Testis (tissue), 3 donors: ENCODE results near the gene SLC27A6. TPM values are rescaled to one million over a fixed set of nuclear protein-coding genes. Genes with fewer than 3 reads are reported as not detected.

Experiments
- DNase-seq: peaks from one replicate; pipeline ENCODE4 v3.0.0-alpha.2; 2019
- H3K27ac ChIP-seq, 2 donors: fragments of 200-600 bp; sonication (generic); one replicate each; pipeline ENCODE4 v1.5.1; 2019
- H3K27me3 ChIP-seq: fragments of 200-600 bp; sonication (generic); one replicate; pipeline ENCODE4 v1.5.1; 2019
- H3K36me3 ChIP-seq: fragments of 200-600 bp; sonication (generic); one replicate; pipeline ENCODE4 v1.5.1; 2017; ENCODE audit warnings: low read depth; ENCODE audit errors: missing control alignments
- H3K4me1 ChIP-seq: fragments of 200-600 bp; sonication (generic); one replicate; pipeline ENCODE4 v1.5.1; 2019
- H3K4me3 ChIP-seq, 2 donors: fragments of 200-600 bp; sonication (generic); one replicate each; pipeline ENCODE4 v1.5.1; 2017 to 2019
- H3K9me3 ChIP-seq: fragments of 200-600 bp; sonication (generic); one replicate; pipeline ENCODE4 v1.5.1; 2017
- POLR2A ChIP-seq: fragments of 450-650 bp; IDR thresholded peaks from one replicate; pipeline ENCODE4 v1.6.1; 2017; ENCODE audit warnings: antibody characterized with exemption, mild to moderate bottlenecking, moderate library complexity
- WGBS, 2 donors: methylation state at CpG; one replicate each; pipeline ENCODE4 v1.1.5; 2018; 5-methylcytosine and 5-hydroxymethylcytosine counted together
- intact Hi-C: fragments of 100-400 bp; cut with DNase I; formaldehyde crosslinking; loops from one replicate; pipeline ENCODE4 v1.15.1; 2023; ENCODE audit warnings: low total_unique reads
- polyA plus RNA-seq: library from polyadenylated mRNA; stranded (reverse); fragments of 350-450 nt; fragmentation: Illumina TruSeq; extraction: RNeasy Lipid Tissue Mini Kit (QIAGEN cat#74804); gene quantifications from one replicate; pipeline ENCODE4 v1.2.3, GENCODE V29; 2014; ENCODE audit warnings: low read depth, low replicate concordance; ENCODE audit not compliant: insufficient read depth
- total RNA-seq, 2 donors: library from RNA; depleted of rRNA; stranded (reverse); fragments of >200 nt; gene quantifications; one replicate each; pipeline ENCODE4 v1.2.3, GENCODE V29; 2016
- TF ChIP-seq, protein P1 (sequence below), 3 experiments: fragments of 450-650 bp in 2 of 3; fragments of 200-600 bp in 1 of 3; sonication (generic) in 1 of 3; IDR thresholded peaks; one replicate each; pipeline ENCODE4 v1.5.1; 2016 to 2019; ENCODE audit warnings: antibody characterized with exemption in 3 of 3, mild to moderate bottlenecking in 2 of 3, moderate library complexity in 1 of 3

SLC27A6 gene
- total and polyA plus RNA-seq, 3 donors from 2014 or later = 6.1 to 36.4 (median 30.0) TPM

GRCh38 chr5:129043894-129044293 is 78.6 kb downstream of the SLC27A6 start:
- intact Hi-C loops = no loop called here
- Histone ChIP-seq H3K4me3 (no peak overlapping the region), H3K27me3 (no peaks in the 10 kb centered on the region), H3K36me3 (no peaks in the 10 kb centered on the region), H3K27ac (no peak overlapping the region), H3K4me1 (no peaks in the 10 kb centered on the region), H3K9me3 (no peaks in the 10 kb centered on the region)
- 20 to 39% methylated on average over 1 of the region's 1 CpG for WGBS, 2 donors
- no peak for TF ChIP-seq POLR2A
- TF ChIP-seq, protein P1, sequence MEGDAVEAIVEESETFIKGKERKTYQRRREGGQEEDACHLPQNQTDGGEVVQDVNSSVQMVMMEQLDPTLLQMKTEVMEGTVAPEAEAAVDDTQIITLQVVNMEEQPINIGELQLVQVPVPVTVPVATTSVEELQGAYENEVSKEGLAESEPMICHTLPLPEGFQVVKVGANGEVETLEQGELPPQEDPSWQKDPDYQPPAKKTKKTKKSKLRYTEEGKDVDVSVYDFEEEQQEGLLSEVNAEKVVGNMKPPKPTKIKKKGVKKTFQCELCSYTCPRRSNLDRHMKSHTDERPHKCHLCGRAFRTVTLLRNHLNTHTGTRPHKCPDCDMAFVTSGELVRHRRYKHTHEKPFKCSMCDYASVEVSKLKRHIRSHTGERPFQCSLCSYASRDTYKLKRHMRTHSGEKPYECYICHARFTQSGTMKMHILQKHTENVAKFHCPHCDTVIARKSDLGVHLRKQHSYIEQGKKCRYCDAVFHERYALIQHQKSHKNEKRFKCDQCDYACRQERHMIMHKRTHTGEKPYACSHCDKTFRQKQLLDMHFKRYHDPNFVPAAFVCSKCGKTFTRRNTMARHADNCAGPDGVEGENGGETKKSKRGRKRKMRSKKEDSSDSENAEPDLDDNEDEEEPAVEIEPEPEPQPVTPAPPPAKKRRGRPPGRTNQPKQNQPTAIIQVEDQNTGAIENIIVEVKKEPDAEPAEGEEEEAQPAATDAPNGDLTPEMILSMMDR (IDR thresholded peaks at IDR 0.05) = no peak
- no peak for DNase-seq

- Histone ChIP-seq H3K27ac (no peak overlapping the region), H3K36me3 (no peaks in the 10 kb centered on the region), H3K27me3 (no peaks in the 10 kb centered on the region), H3K9me3 (no peaks in the 10 kb centered on the region), H3K4me3 (no peak overlapping the region), H3K4me1 (no peaks in the 10 kb centered on the region)
- TF ChIP-seq, protein P1 (IDR thresholded peaks at IDR 0.05) = no peak
- no peak for TF ChIP-seq POLR2A
- intact Hi-C loops = no loop called here
- no peak for DNase-seq
Observed at GRCh38 chr5:129046151-129046550, 80.9 kb downstream of the SLC27A6 start.

DNA sequence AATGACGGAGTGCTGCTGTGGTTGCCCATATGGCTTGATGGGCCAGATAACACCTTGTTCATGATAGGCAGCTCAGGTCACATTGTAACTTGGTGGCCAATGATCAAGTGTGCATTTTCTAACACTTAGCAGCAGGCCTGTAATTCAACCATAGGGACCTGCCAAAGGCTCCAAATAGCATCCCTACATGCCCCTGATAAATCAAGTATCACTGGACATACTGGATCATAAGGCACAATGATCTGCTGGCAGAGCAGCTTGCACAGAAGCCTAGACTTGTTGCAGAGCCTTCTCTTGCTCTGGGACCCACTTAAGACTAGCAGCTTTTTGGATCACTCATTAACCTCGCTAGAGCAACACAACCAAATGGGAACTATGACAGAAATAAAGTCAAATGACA is 83.2 kb downstream of the SLC27A6 start:
- no peaks in the 10 kb centered on the region for H3K4me1 ChIP-seq
- no peak for DNase-seq
- H3K36me3 ChIP-seq = no peaks in the 10 kb centered on the region
- H3K27ac ChIP-seq = no peak overlapping the region
- TF ChIP-seq, protein P1 (IDR thresholded peaks at IDR 0.05) = no peak
- no peak for TF ChIP-seq POLR2A
- no peak overlapping the region for H3K4me3 ChIP-seq
- WGBS, 2 donors = 47 to 66% methylated on average over 2 of the region's 2 CpGs
- intact Hi-C loops = no loop called here
- no peaks in the 10 kb centered on the region for H3K9me3 ChIP-seq
- H3K27me3 ChIP-seq = no peaks in the 10 kb centered on the region

- Histone ChIP-seq H3K4me3 (no peak overlapping the region), H3K36me3 (no peaks in the 10 kb centered on the region), H3K27me3 (no peaks in the 10 kb centered on the region), H3K9me3 (no peaks in the 10 kb centered on the region), H3K27ac (no peak overlapping the region), H3K4me1 (no peaks in the 10 kb centered on the region)
- TF ChIP-seq POLR2A = no peak
- TF ChIP-seq, protein P1 (IDR thresholded peaks at IDR 0.05) = no peak
- no peak for DNase-seq
- intact Hi-C loops = no loop called here
- WGBS, 2 donors = 56% methylated on average over 2 of the region's 2 CpGs
Observed at GRCh38 chr5:129049126-129049799, 84.0 kb downstream of the SLC27A6 start.

DNA sequence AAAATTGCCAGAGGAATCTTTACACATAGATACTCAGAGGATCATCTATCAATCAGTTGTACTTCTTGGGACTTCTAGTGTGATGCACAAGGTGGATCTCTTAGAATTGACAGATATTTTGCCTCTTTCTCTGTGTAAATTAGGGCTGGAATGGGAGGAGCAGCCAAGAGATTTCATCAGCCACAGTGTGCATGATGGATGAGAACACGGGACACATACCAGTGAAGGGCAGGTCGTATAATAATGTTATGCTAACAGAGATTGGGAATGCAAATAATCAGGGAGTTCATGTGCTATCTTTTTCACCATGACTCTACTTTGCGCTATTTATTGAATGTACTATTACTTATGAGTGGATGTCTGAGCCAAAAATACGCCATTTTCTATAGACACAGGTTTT is 86.0 kb downstream of the SLC27A6 start:
- intact Hi-C loops = no loop called here
- no peaks in the 10 kb centered on the region for H3K36me3 ChIP-seq
- no peak overlapping the region for H3K27ac ChIP-seq
- no peak overlapping the region for H3K4me3 ChIP-seq
- no peaks in the 10 kb centered on the region for H3K9me3 ChIP-seq
- no peaks in the 10 kb centered on the region for H3K4me1 ChIP-seq
- no peak for TF ChIP-seq POLR2A
- TF ChIP-seq, protein P1 (IDR thresholded peaks at IDR 0.05) = no peak
- no peaks in the 10 kb centered on the region for H3K27me3 ChIP-seq
- DNase-seq = no peak
- 67 to 80% methylated on average over 4 of the region's 4 CpGs for WGBS, 2 donors
